GM19372 (cell line): ENCODE measurements around the gene ALKBH7.
"Not testable (repeated sequence)": the region's sequence is repeated elsewhere in the genome, so short reads cannot be mapped to it uniquely, and the experiment has no call there.

Experiments
- ATAC-seq: cut with Tn5 transposase; IDR thresholded peaks from one replicate; pipeline ENCODE4 v1.9.1; 2021; ENCODE audit warnings: mild to moderate bottlenecking, low read depth, moderate library complexity; ENCODE audit not compliant: unreplicated experiment

Gene ALKBH7

GRCh38 chr19:6394831-6395230 lies 22.2 kb downstream of the ALKBH7 start:
- no peak for ATAC-seq

GRCh38 chr19:6396305-6396704 lies 23.7 kb downstream of the ALKBH7 start:
- no peak for ATAC-seq

GRCh38 chr19:6400062-6400944 lies 27.7 kb downstream of the ALKBH7 start:
- ATAC-seq, result not testable (repeated sequence)

GRCh38 chr19:6402058-6402457 lies 29.5 kb downstream of the ALKBH7 start:
- no peak for ATAC-seq

GRCh38 chr19:6402837-6403608 lies 30.4 kb downstream of the ALKBH7 start:
- no peak for ATAC-seq

- ATAC-seq, result no peak
These were observed 33.8 kb downstream of the ALKBH7 start for GRCh38 chr19:6406401-6406800.

GRCh38 chr19:6409346-6409745 lies 36.8 kb downstream of the ALKBH7 start:
- ATAC-seq, result no peak

GRCh38 chr19:6412061-6412446 lies 39.5 kb downstream of the ALKBH7 start:
- no peak for ATAC-seq

- ATAC-seq, result no peak
These were observed 40.0 kb downstream of the ALKBH7 start for GRCh38 chr19:6412447-6413091.

GRCh38 chr19:6413291-6413690 lies 40.7 kb downstream of the ALKBH7 start:
- ATAC-seq, result no peak

- no peak for ATAC-seq
These were observed 41.4 kb downstream of the ALKBH7 start for GRCh38 chr19:6413721-6414643.

- no peak for ATAC-seq
These were observed 42.4 kb downstream of the ALKBH7 start for GRCh38 chr19:6414793-6415590.

- no peak for ATAC-seq
These were observed 43.1 kb downstream of the ALKBH7 start for GRCh38 chr19:6415591-6416190.

GRCh38 chr19:6416658-6417405 lies 44.2 kb downstream of the ALKBH7 start:
- no peak for ATAC-seq

- ATAC-seq, result no peak
These were observed 45.3 kb downstream of the ALKBH7 start for GRCh38 chr19:6417713-6418561.

- ATAC-seq, result no peak
These were observed 46.0 kb downstream of the ALKBH7 start for GRCh38 chr19:6418562-6418932.
